Astrocyte (in vitro differentiated cells and primary cell): ENCODE data around the gene ATXN7L1.

Source experiments
- CTCF ChIP-seq: IDR thresholded peaks from 2 replicates; pipeline ENCODE4 v1.5.1; 2011; ENCODE audit warnings: low read depth, mild to moderate bottlenecking, inconsistent platforms, low read length, moderate library complexity; ENCODE audit not compliant: insufficient read depth
- EZH2 ChIP-seq: IDR thresholded peaks from 2 replicates; pipeline ENCODE4 v1.6.1; 2012; ENCODE audit warnings: mild to moderate bottlenecking, low read length, inconsistent platforms; ENCODE audit not compliant: insufficient read depth

DNA sequence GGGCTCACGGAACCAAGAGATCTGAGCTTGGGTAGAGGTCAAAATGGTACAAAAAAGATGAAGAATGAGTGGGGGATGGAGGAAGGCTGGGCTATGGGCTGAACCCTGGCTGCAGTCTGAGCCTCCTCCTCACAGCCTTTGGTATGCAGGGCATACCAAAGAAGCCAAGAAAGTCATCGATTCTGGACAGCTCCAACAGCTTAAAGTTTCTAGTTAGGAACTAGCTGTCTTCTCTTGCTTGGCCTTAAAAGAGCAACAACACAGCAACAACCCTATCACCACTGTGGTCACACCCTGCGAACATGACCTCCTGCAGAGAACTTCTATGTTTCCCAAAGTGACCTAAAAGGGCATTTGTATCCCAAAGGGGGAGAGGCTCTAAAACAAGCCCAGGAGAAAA is 169.0 kb downstream of the ATXN7L1 start:
- TF ChIP-seq CTCF (no peak), EZH2 (no peak)
